ENCODE data around the gene FAF1. TPM values are rescaled to one million over a fixed set of nuclear protein-coding genes. Genes with fewer than 3 reads are reported as not detected.

The FAF1 gene
- total RNA-seq, 4 donors from 2014 or later: 33.8 to 55.8 (median 45.6) TPM

DNA sequence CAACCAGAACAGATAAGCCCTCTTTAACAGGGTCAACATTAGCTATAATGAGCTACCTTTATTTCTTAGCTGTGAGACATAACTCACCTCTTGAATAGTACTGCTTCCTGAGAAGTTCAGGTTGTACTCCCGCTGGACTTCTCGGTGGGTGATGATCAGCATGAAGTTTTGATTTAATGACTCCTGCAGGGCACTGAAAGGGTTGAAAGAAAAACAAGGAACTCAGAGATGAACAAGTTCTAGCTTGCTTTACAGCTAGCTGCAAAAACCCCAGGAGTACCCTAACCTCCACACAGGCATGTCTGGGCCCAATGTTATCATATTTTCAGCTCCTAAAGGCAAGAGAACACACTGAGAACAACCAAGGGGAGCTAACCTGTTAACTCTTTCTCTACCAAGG lies 254.4 kb downstream of the FAF1 start:
- H3K4me3 ChIP-seq (ENCODE audit: low read depth, poor library complexity, severe bottlenecking): no peak overlapping the region
- intact Hi-C loops (cut with DNase I; ENCODE audit: low total_unique reads): no loop called here
- 48 to 66% methylated on average over 2 of the region's 2 CpGs for WGBS, 2 donors
- DNase-seq (ENCODE audit: low spot score in 2 of 2): no peak
- TF ChIP-seq POLR2A (IDR thresholded peaks at IDR 0.05): no peak
- TF ChIP-seq, protein P1, sequence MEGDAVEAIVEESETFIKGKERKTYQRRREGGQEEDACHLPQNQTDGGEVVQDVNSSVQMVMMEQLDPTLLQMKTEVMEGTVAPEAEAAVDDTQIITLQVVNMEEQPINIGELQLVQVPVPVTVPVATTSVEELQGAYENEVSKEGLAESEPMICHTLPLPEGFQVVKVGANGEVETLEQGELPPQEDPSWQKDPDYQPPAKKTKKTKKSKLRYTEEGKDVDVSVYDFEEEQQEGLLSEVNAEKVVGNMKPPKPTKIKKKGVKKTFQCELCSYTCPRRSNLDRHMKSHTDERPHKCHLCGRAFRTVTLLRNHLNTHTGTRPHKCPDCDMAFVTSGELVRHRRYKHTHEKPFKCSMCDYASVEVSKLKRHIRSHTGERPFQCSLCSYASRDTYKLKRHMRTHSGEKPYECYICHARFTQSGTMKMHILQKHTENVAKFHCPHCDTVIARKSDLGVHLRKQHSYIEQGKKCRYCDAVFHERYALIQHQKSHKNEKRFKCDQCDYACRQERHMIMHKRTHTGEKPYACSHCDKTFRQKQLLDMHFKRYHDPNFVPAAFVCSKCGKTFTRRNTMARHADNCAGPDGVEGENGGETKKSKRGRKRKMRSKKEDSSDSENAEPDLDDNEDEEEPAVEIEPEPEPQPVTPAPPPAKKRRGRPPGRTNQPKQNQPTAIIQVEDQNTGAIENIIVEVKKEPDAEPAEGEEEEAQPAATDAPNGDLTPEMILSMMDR (IDR thresholded peaks at IDR 0.05): no peak

DNA sequence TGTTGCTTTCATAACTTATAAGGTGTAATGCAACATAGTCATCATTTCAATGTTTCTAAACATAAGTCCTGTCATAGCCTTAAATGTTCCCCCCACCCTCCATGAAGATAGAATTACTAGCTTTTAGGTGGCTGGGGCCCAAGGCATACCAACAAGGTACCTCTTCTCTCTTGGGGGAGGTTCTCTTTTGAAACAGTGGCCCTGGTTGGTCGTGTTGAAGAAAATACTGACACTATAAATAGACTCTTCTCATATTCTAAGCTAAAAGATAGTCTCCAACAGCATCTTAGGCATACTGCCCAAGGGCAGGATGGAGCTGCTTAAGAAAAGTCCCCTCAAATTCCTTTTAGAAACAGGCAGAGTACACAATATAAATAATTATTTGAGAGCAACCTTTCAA lies 255.0 kb downstream of the FAF1 start:
- intact Hi-C loops (cut with DNase I; ENCODE audit: low total_unique reads): no loop called here

DNA sequence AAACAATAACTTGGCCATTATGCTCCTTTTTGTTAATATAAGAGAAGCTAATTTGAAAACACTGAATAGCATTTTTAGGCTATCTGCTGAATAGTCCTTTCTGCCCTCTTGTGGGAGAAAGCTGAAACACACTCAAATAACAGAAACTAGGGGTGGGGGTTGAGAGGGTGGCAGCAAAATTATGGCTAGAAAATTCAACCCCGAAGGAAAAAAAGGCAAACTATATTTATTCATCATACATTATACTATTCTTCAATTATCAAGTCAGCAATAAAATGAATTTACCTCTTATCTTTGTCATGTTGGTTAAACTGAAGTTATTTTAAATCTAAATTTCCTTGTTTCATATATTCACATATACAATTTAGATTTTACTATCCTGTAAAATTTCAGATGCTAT lies 255.9 kb downstream of the FAF1 start:
- 24 to 26% methylated on average over 1 of the region's 1 CpG for WGBS, 2 donors
- no peak for TF ChIP-seq POLR2A (IDR thresholded peaks at IDR 0.05)
- TF ChIP-seq, protein P1 (IDR thresholded peaks at IDR 0.05): no peak
- DNase-seq (ENCODE audit: low spot score in 2 of 2): no peak
- H3K4me3 ChIP-seq (ENCODE audit: low read depth, poor library complexity, severe bottlenecking): no peak overlapping the region
- intact Hi-C loops (cut with DNase I; ENCODE audit: low total_unique reads): no loop called here

More for the DNA sequence above, 255.0 kb downstream of the FAF1 start:
- WGBS, 2 donors: 5 to 16% methylated on average over 1 of the region's 1 CpG
- TF ChIP-seq POLR2A (IDR thresholded peaks at IDR 0.05): no peak
- TF ChIP-seq, protein P1 (IDR thresholded peaks at IDR 0.05): no peak
- no peak for DNase-seq (ENCODE audit: low spot score in 2 of 2)
- H3K4me3 ChIP-seq (ENCODE audit: low read depth, poor library complexity, severe bottlenecking): no peak overlapping the region

DNA sequence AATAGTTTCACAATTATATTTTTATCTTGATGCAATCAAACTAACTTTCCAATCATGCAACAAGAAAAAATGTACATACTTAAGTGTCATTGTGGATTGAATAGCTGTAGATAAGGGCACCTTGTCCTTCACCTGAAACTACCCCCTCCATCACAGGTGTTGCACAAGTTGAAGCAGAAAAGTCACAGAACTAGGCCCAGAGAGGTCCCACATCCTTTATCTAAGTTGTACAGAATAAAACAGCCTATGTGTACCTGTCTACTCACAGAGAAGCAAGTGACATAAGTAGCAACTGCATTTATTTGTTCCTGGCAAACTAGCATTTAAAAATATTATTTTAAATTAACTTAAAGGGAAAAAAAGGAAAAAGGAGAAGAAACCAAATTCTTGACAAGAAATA lies 256.8 kb downstream of the FAF1 start:
- H3K4me3 ChIP-seq (ENCODE audit: low read depth, poor library complexity, severe bottlenecking): no peak overlapping the region
- no peak for DNase-seq (ENCODE audit: low spot score in 2 of 2)
- TF ChIP-seq, protein P1 (IDR thresholded peaks at IDR 0.05): no peak
- TF ChIP-seq POLR2A (IDR thresholded peaks at IDR 0.05): no peak
- intact Hi-C loops (cut with DNase I; ENCODE audit: low total_unique reads): no loop called here

DNA sequence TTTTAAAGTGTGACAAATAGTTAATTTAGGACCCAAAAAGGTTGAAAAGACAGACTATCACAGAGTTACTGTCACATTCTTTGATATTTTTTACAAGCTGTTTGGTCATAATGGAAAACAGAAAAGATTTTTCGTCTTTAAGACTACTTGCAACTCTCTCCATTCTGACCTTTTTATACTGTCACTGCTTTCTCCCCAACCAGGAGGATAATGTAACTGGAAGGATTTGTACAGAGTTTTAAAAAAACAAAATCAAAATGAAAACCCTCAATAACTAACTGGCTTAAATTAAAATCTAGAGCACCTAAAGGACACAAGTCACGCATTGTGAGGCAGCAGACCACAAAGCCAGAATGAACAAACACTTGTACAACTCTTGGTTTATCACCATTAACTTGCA lies 257.7 kb downstream of the FAF1 start:
- no peak for DNase-seq (ENCODE audit: low spot score in 2 of 2)
- TF ChIP-seq, protein P1 (IDR thresholded peaks at IDR 0.05): no peak
- TF ChIP-seq POLR2A (IDR thresholded peaks at IDR 0.05): no peak
- intact Hi-C loops (cut with DNase I; ENCODE audit: low total_unique reads): no loop called here
- H3K4me3 ChIP-seq (ENCODE audit: low read depth, poor library complexity, severe bottlenecking): no peak overlapping the region
- WGBS, 2 donors: 86 to 92% methylated on average over 2 of the region's 2 CpGs

DNA sequence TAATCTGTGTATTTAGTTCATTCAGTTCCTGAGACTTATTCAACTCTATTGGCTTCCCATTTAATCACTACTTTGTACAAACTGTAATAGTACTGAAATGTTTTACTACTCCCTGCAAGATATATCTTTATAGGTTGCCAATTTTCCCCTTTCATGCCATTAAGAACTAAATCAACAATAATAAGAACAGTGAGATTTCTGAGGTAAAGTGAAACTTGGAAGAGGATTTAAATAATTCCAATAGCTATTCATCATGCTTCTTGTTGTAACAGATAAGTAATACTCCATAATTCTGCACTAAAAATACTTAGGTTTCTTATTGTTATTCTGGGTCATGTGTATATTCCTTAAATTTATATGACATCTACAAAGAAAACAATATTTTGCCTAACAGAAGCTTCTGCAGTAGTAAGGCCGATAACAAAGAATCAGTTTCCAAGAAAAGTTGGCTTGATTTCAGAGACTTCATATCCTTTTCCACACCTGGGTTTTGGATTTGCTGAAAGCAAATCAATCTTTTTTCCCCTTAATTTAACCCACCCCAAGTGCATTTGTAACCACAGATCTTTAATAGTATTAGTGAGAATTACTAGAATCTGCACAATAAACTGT lies 258.3 kb downstream of the FAF1 start:
- no peak overlapping the region for H3K4me3 ChIP-seq (ENCODE audit: low read depth, poor library complexity, severe bottlenecking)
- 40 to 58% methylated on average over 1 of the region's 1 CpG for WGBS, 2 donors
- intact Hi-C loops (cut with DNase I; ENCODE audit: low total_unique reads): no loop called here
- TF ChIP-seq, protein P1 (IDR thresholded peaks at IDR 0.05): no peak
- TF ChIP-seq POLR2A (IDR thresholded peaks at IDR 0.05): no peak
- DNase-seq (ENCODE audit: low spot score in 2 of 2): no peak

Measured in lower leg skin (tissue), 4 donors.